Measurements from ENCODE around the gene PLD1. TPM values are rescaled to one million over a fixed set of nuclear protein-coding genes. Genes with fewer than 3 reads are reported as not detected.
"Not testable (repeated sequence)": the region's sequence is repeated elsewhere in the genome, so short reads cannot be mapped to it uniquely, and the experiment has no call there.

Gene PLD1
- total RNA-seq, 4 donors from 2014 or later, result 15.3 to 55.9 (median 45.4) TPM

GRCh38 chr3:171694888-171695287, 115.4 kb downstream of the PLD1 start:
- 87 to 93% methylated on average over 1 of the region's 1 CpG for WGBS, 2 donors
- no peak for DNase-seq (ENCODE audit: low spot score in 2 of 2)

GRCh38 chr3:171692551-171692950, 117.7 kb downstream of the PLD1 start:
- H3K4me1 ChIP-seq, result peaks cover 0 to 17% (median 4%) of the 10 kb centered on the region in 4 donors
- not testable (repeated sequence) for H3K27ac ChIP-seq; DNase-seq (ENCODE audit: low spot score in 2 of 2); H3K27me3 ChIP-seq; H3K9me3 ChIP-seq; H3K4me3 ChIP-seq; H3K36me3 ChIP-seq
- 95 to 98% methylated on average over 9 of the region's 9 CpGs for WGBS, 2 donors

More at GRCh38 chr3:171694888-171695287, 115.4 kb downstream of the PLD1 start:
- H3K27ac ChIP-seq, result no peak overlapping the region
- no peaks in the 10 kb centered on the region for H3K9me3 ChIP-seq
- H3K27me3 ChIP-seq, result no peaks in the 10 kb centered on the region
- H3K4me3 ChIP-seq, result no peak overlapping the region
- peaks cover 0 to 3% (median 0%) of the 10 kb centered on the region in 4 donors for H3K4me1 ChIP-seq
- H3K36me3 ChIP-seq, result peaks cover 0 to 6% (median 0%) of the 10 kb centered on the region in 3 donors
- no peak for TF ChIP-seq CTCF (IDR thresholded peaks at IDR 0.05)
- no peak for TF ChIP-seq EP300 (IDR thresholded peaks at IDR 0.05)
- no peak for TF ChIP-seq POLR2A (IDR thresholded peaks at IDR 0.05)

- H3K36me3 ChIP-seq, result peaks cover 0 to 6% (median 0%) of the 10 kb centered on the region in 3 donors
- WGBS, 2 donors, result 98 to 100% methylated on average over 1 of the region's 1 CpG
- peaks cover 0 to 17% (median 4%) of the 10 kb centered on the region in 4 donors for H3K4me1 ChIP-seq
- H3K4me3 ChIP-seq, result no peak overlapping the region
- no peak overlapping the region for H3K27ac ChIP-seq
- no peaks in the 10 kb centered on the region for H3K27me3 ChIP-seq
- H3K9me3 ChIP-seq, result no peaks in the 10 kb centered on the region
- no peak for TF ChIP-seq CTCF (IDR thresholded peaks at IDR 0.05)
- TF ChIP-seq EP300 (IDR thresholded peaks at IDR 0.05), result no peak
- TF ChIP-seq POLR2A (IDR thresholded peaks at IDR 0.05), result no peak
- no peak for DNase-seq (ENCODE audit: low spot score in 2 of 2)
Measured at GRCh38 chr3:171691485-171691884, 118.8 kb downstream of the PLD1 start.

- H3K27ac ChIP-seq, result no peak overlapping the region
- no peaks in the 10 kb centered on the region for H3K9me3 ChIP-seq
- no peak for DNase-seq (ENCODE audit: low spot score in 2 of 2)
- TF ChIP-seq POLR2A (IDR thresholded peaks at IDR 0.05) (no peak), CTCF (IDR thresholded peaks at IDR 0.05) (no peak), EP300 (IDR thresholded peaks at IDR 0.05) (no peak)
- no peak overlapping the region for H3K4me3 ChIP-seq
- peaks cover 0 to 14% (median 4%) of the 10 kb centered on the region in 4 donors for H3K4me1 ChIP-seq
- H3K36me3 ChIP-seq, result peaks cover 0 to 6% (median 0%) of the 10 kb centered on the region in 3 donors
- no peaks in the 10 kb centered on the region for H3K27me3 ChIP-seq
Measured at GRCh38 chr3:171690281-171690680, 120.0 kb downstream of the PLD1 start.

GRCh38 chr3:171688593-171688992, 121.7 kb downstream of the PLD1 start:
- no peak for DNase-seq (ENCODE audit: low spot score in 2 of 2)
- H3K27ac ChIP-seq, result no peak overlapping the region
- WGBS, 2 donors, result 71 to 78% methylated on average over 8 of the region's 8 CpGs

More at GRCh38 chr3:171688593-171688992, 121.7 kb downstream of the PLD1 start:
- no peaks in the 10 kb centered on the region for H3K27me3 ChIP-seq
- no peak overlapping the region for H3K4me3 ChIP-seq
- peaks cover 0 to 14% (median 4%) of the 10 kb centered on the region in 4 donors for H3K4me1 ChIP-seq
- H3K9me3 ChIP-seq, result no peaks in the 10 kb centered on the region
- peaks cover 0 to 15% (median 0%) of the 10 kb centered on the region in 3 donors for H3K36me3 ChIP-seq
- TF ChIP-seq POLR2A (IDR thresholded peaks at IDR 0.05), result no peak
- no peak for TF ChIP-seq CTCF (IDR thresholded peaks at IDR 0.05)
- no peak for TF ChIP-seq EP300 (IDR thresholded peaks at IDR 0.05)

Measured in tibial nerve (tissue), 4 donors.